NCI-H2029 treated with DMSO at 0.1 percent for 48 hours (cell line): Measurements from ENCODE around the gene KIRREL3.

ENCODE experiments used
- DNase-seq: peaks from one replicate; lab custom pipeline; 2025; lab: John Stamatoyannopoulos, UW

Gene KIRREL3

GRCh38 chr11:126634963-126635362, 365.6 kb downstream of the KIRREL3 start:
- no peak for DNase-seq

- DNase-seq = no peak
Observed at GRCh38 chr11:126633330-126633729, 367.2 kb downstream of the KIRREL3 start.

DNA sequence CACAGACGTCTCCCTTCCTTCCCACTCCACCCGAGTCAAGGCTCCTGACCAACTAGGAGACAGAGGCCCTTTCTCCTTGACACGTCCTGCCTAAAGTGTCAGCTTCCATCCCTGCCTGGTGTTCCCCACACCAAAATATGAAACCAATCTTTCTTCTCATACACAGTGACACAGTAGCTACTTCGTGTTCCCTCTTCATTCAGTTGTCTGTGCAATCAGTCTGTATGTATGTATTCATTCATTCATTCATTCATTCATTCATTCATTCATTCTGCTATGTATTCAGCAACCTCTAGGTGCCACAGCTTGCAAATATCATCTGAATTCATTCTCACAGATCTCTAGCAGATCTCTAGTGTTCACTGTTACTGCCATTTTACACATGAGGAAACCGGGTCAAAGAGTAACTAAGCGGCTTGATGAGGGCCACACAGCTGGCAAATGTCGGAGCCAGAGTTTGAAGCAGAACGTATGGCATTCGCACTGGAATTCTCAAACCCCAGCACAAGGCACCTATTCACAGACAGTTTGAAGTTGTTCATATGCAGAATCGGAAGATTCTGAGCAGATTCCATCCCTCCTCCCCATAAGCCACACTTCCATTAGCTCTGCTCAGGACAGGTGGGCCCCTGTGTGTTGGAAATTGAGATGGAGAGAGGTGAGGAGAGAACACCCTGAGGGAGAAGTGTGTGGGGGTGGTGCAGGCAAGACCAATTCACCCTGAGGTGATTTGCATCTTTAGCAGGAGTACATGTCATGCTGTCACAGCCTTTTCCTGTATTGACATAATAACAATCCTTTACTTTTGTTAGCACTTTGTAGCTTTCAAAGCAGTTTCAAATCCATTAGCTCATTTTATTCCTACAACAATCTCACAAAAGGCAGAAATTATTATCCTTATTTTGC, 369.4 kb downstream of the KIRREL3 start:
- DNase-seq = no peak

GRCh38 chr11:126630488-126630887, 370.1 kb downstream of the KIRREL3 start:
- DNase-seq = no peak

GRCh38 chr11:126628790-126629621, 371.6 kb downstream of the KIRREL3 start:
- no peak for DNase-seq

GRCh38 chr11:126628450-126628789, 372.1 kb downstream of the KIRREL3 start:
- no peak for DNase-seq

- DNase-seq = no peak
Observed at GRCh38 chr11:126627421-126627820, 373.1 kb downstream of the KIRREL3 start.

- no peak for DNase-seq
Observed at GRCh38 chr11:126624506-126624905, 376.1 kb downstream of the KIRREL3 start.

DNA sequence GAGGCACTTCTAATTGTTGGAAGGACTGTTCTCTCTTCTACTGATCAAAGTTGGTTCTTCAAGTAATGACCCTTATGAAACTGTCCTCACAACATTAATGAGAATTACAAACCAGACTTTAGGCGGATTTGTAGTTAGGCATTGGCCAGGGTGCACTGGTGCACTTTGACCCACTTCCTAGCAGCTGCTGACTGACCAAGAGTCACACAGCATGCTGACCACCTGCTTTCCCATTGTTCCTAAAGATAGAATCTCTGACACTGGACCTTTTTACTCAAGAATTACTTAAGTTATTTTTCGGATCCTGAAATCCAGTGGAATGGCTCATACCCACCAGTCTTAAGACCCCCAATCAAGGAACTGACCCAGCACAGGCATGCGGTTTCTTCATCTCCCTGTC, 381.1 kb downstream of the KIRREL3 start:
- no peak for DNase-seq

DNA sequence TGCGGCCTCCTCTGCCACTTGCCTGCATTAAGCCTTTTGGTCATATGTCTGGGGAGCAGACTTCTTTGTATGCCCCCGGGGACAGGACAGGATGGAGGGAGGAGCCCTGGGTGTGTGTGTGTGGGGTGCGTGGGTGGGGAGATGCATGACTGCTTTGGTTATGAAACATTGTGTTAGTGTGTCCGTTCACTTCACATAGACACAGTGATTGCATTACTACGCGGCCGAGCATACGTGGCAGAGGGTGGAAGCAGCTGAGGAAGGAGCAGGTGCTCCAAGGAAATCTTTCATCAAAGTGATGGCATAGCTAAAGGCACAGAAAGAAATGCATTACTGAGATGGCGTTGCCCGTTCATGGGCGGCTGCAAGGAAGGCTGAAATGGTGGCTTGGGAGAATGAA, 384.7 kb downstream of the KIRREL3 start:
- no peak for DNase-seq

DNA sequence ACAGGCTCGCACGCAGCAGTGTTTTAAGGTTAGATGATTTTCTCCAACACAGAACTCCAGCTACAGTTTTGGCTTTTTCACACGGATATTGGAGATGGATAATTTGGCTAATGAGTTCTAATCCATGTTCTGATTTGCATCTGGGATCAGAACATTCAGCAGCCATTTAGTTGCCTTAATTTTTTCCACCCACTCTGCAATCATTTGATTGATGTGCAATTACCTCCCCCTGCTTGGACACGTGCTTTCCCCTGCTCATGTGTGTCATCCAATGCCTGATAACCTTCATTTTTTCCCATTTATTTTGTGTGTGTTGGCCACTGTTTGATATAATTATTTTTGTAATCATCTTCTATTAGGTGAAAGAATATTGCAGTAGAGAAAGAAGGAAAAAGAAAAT, 387.3 kb downstream of the KIRREL3 start:
- DNase-seq = no peak

DNA sequence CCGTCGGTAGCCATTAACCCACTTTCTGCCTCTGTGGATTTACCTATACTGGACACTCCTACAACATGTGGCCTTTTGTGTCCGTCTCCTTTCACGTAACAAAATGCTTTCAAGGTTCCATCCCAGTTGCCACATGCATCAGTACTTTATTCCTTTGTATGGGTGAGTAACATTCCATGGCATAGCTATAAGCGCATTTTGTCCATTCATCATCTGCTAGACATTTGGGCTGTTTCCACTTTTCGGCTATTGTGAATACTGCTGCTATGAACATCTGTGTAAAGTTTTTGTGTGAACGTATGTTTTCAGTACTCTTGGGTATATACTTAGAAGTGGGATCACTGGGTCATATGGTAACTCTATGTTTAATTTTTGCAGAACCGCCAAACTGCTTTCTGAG, 387.9 kb downstream of the KIRREL3 start:
- DNase-seq = no peak

GRCh38 chr11:126611438-126611837, 389.1 kb downstream of the KIRREL3 start:
- DNase-seq = no peak

DNA sequence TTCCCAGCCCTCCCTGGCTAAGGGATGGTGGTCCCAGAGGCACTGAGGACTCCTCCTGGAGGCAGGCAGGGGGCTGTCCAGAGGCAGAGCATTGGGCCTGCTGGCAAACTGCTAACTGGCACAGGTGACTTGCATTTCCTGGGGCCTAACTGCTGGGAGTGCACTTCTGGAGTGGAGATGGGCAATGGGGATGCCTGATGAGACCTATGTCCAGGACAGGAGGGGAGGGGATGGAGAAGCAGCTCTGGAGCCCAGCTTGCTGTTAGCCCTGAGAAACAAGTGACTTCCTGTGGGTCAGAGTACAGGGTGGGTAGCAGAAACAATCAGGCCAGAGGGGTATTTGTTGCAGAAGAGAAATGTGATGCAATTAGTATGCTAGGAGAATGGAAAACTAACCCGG, 391.9 kb downstream of the KIRREL3 start:
- no peak for DNase-seq

GRCh38 chr11:126607776-126608541, 392.6 kb downstream of the KIRREL3 start:
- DNase-seq = no peak

GRCh38 chr11:126607374-126607773, 393.2 kb downstream of the KIRREL3 start:
- peak; percentile 23 for DNase-seq

- no peak for DNase-seq
Observed at GRCh38 chr11:126606484-126606883, 394.1 kb downstream of the KIRREL3 start.

GRCh38 chr11:126604461-126604860, 396.1 kb downstream of the KIRREL3 start:
- DNase-seq = no peak

DNA sequence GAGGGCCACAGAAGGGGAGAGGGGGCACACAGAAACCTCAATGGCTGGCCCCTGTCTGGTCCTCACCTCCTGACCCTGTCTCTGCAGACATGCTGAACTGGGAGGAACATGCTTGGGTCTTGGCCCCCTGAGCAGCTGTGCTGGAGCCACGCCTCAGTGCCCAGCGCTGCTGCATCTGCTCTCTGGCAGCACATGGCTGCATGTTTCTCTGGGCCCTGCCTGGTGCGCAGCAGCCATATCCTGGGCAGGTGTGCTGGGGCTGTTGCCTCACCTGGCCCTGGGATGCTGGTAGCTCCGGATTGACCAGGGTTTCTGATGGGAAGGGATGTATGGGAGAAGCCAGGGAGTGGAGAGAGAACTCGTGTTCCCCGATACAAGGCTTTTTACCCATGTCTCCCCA, 397.1 kb downstream of the KIRREL3 start:
- DNase-seq = no peak

DNA sequence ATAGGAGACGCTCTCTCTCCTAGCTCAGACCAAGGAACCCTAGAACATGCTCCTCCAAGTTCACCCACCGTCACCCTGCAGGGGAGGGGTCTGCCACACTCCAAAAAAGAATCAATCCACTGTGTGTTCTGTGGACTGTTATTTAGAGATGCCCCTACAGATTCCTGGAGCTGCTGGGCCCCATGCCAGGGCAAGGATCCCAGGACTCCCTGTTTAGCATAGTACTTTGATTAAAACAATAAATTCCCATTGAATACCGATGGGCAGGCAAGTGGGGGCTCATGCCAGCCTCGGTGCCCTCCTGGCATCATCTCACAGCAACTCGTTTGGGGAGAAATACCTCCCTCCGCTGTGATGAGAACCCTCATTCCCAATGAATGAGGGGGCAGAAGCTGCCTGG, 397.6 kb downstream of the KIRREL3 start:
- no peak for DNase-seq

GRCh38 chr11:126602349-126602940, 398.1 kb downstream of the KIRREL3 start:
- DNase-seq = no peak
